Measurements from ENCODE around the gene CASTOR2. TPM values are rescaled to one million over a fixed set of nuclear protein-coding genes. Genes with fewer than 3 reads are reported as not detected.
"Not testable (repeated sequence)": the region's sequence is repeated elsewhere in the genome, so short reads cannot be mapped to it uniquely, and the experiment has no call there.

CASTOR2 gene
- total and polyA plus RNA-seq, 10 of the 15 experiments (the other 5 are each of a cell fraction or from before 2014, with no cell fraction given): 0.18 to 1.1 (median 0.44) TPM; not detected in 4

- no peak overlapping the region for H3K27ac ChIP-seq (ENCODE audit: control insufficient read depth, insufficient read depth)
- no peaks in the 10 kb centered on the region for H3K36me3 ChIP-seq (ENCODE audit: control insufficient read depth in 2 of 2, insufficient read depth in 2 of 2, low read length in 1 of 2)
- H3K9me3 ChIP-seq (replicated peaks; ENCODE audit: control insufficient read depth, insufficient read depth, low read length): no peaks in the 10 kb centered on the region
- WGBS (ENCODE audit: insufficient coverage, insufficient replicate concordance, low lambda C conversion rate, missing lambda C conversion rate): 89% methylated on average over 3 of the region's 4 CpGs
- POLR2A ChIA-PET: no interaction called here
- H4K20me1 ChIP-seq (ENCODE audit: control insufficient read depth, insufficient read depth): no peaks in the 10 kb centered on the region
- RAD21 ChIA-PET (ENCODE audit: unreplicated experiment): no interaction called here
- SMC1A ChIA-PET (ENCODE audit: uncharacterized antibody, unreplicated experiment): no interaction called here
- H3K4me1 ChIP-seq (ENCODE audit: control insufficient read depth, insufficient read depth, low read length): no peaks in the 10 kb centered on the region
- no peak overlapping the region for H3K4me2 ChIP-seq (ENCODE audit: control insufficient read depth, insufficient read depth)
- ATAC-seq (no peak), DNase-seq (ENCODE audit: low read depth, low spot score) (no peak), FAIRE-seq (no peak)
- BruUV-seq (replicated peaks): no TSS peak
- H3K79me2 ChIP-seq (ENCODE audit: control insufficient read depth, insufficient read depth, low read length): no peaks in the 10 kb centered on the region
- H2AFZ ChIP-seq (ENCODE audit: control insufficient read depth, low read depth, low read length): no peak overlapping the region
- in situ Hi-C loops (cut with MboI) (no loop called here), intact Hi-C loops (cut with micrococcal nuclease; ENCODE audit: unreplicated experiment) (no loop called here)
- no peak overlapping the region for H3K9ac ChIP-seq (ENCODE audit: control insufficient read depth, insufficient read depth, low read length)
- CTCF ChIA-PET: no interaction called here
- H3K4me3 ChIP-seq: no peak overlapping the region
- TF ChIP-seq TCF12 (IDR thresholded peaks at IDR 0.05; ENCODE audit: low read depth, low read length) (no peak), CREM (IDR thresholded peaks at IDR 0.05; ENCODE audit: low read depth) (no peak), CHD4 (IDR thresholded peaks at IDR 0.05) (no peak), ZZZ3 (IDR thresholded peaks at IDR 0.05; ENCODE audit: control insufficient read depth, insufficient read length, low read depth) (no peak), CEBPB (IDR thresholded peaks at IDR 0.05; ENCODE audit: borderline replicate concordance in 1 of 2, low read depth in 2 of 2, low read length in 2 of 2) (no peak), JUND (IDR thresholded peaks at IDR 0.05; ENCODE audit: low read depth, low read length) (no peak), PAX5 (IDR thresholded peaks at IDR 0.05; ENCODE audit: borderline replicate concordance, low read depth, low read length) (no peak)
- TF ChIP-seq, protein P1, sequence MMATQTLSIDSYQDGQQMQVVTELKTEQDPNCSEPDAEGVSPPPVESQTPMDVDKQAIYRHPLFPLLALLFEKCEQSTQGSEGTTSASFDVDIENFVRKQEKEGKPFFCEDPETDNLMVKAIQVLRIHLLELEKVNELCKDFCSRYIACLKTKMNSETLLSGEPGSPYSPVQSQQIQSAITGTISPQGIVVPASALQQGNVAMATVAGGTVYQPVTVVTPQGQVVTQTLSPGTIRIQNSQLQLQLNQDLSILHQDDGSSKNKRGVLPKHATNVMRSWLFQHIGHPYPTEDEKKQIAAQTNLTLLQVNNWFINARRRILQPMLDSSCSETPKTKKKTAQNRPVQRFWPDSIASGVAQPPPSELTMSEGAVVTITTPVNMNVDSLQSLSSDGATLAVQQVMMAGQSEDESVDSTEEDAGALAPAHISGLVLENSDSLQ (IDR thresholded peaks at IDR 0.05): no peak
- no peaks in the 10 kb centered on the region for H3K27me3 ChIP-seq (replicated peaks in 1 of 2; ENCODE audit: control insufficient read depth in 2 of 2, insufficient read depth in 2 of 2, low read length in 1 of 2)
Measured at GRCh38 chr7:74993121-74993520, 28.6 kb downstream of the CASTOR2 start.

DNA sequence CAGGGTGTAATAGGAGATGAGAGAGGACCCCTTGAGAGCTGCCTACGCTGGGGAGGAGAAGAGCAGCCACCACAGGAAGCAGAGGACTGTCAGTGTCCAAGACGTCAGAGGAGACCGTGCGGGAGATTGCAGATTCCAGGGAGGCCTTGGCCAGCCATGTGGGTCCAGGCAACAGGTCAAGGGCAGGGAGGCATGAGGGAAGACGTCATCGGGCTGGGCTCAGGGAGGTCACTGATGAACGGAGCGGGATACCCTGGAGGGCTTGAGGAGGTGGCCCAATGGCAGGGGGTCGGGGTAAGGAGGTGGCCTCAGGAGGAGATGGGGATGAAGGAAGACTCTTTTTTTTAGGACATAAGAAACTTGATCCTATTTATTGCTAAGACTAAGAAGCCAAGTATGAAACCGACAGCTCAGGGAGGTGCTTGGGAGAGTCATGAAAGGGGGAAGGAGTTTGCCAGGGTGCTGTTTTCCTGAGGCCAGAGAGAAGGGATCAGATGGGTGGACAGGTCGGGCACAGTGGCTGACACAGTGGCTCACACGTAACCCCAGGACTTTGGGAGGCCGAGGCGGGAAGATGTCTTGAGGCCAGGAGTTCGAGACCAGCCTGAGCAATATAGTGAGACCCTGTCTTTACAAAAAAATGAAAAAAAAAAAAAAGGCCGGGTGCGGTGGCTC lies 30.5 kb downstream of the CASTOR2 start:
- ChIA-PET POLR2A (interaction anchor here (0.7 kb wide), 1 partner anchor 21 kb away, joined by 3 read pairs; no protein-coding TSS in a partner anchor), CTCF (interaction anchor here (1.2 kb wide), 1 partner anchor 815 kb away, joined by 4 read pairs; no protein-coding TSS in a partner anchor)
- H3K9ac ChIP-seq (ENCODE audit: control insufficient read depth, insufficient read depth, low read length); H3K79me2 ChIP-seq (ENCODE audit: control insufficient read depth, insufficient read depth, low read length); H3K4me2 ChIP-seq (ENCODE audit: control insufficient read depth, insufficient read depth); ATAC-seq; H3K36me3 ChIP-seq (ENCODE audit: control insufficient read depth in 2 of 2, insufficient read depth in 2 of 2, low read length in 1 of 2); H2AFZ ChIP-seq (ENCODE audit: control insufficient read depth, low read depth, low read length); FAIRE-seq; H3K27ac ChIP-seq (ENCODE audit: control insufficient read depth, insufficient read depth); RAD21 ChIA-PET (ENCODE audit: unreplicated experiment); H3K9me3 ChIP-seq (replicated peaks; ENCODE audit: control insufficient read depth, insufficient read depth, low read length); SMC1A ChIA-PET (ENCODE audit: uncharacterized antibody, unreplicated experiment); BruUV-seq (replicated peaks); in situ Hi-C loops (cut with MboI); H4K20me1 ChIP-seq (ENCODE audit: control insufficient read depth, insufficient read depth); H3K4me3 ChIP-seq; H3K27me3 ChIP-seq (replicated peaks in 1 of 2; ENCODE audit: control insufficient read depth in 2 of 2, insufficient read depth in 2 of 2, low read length in 1 of 2); H3K4me1 ChIP-seq (ENCODE audit: control insufficient read depth, insufficient read depth, low read length); intact Hi-C loops (cut with micrococcal nuclease; ENCODE audit: unreplicated experiment); DNase-seq (ENCODE audit: low read depth, low spot score): not testable (repeated sequence)
- 72% methylated on average over 17 of the region's 17 CpGs for WGBS (ENCODE audit: insufficient coverage, insufficient replicate concordance, low lambda C conversion rate, missing lambda C conversion rate)

GRCh38 chr7:74996361-74996760 lies 31.9 kb downstream of the CASTOR2 start:
- H3K27me3 ChIP-seq (replicated peaks in 1 of 2; ENCODE audit: control insufficient read depth in 2 of 2, insufficient read depth in 2 of 2, low read length in 1 of 2); in situ Hi-C loops (cut with MboI); H3K36me3 ChIP-seq (ENCODE audit: control insufficient read depth in 2 of 2, insufficient read depth in 2 of 2, low read length in 1 of 2); ATAC-seq; H3K9ac ChIP-seq (ENCODE audit: control insufficient read depth, insufficient read depth, low read length); BruUV-seq (replicated peaks); FAIRE-seq; H3K4me2 ChIP-seq (ENCODE audit: control insufficient read depth, insufficient read depth); intact Hi-C loops (cut with micrococcal nuclease; ENCODE audit: unreplicated experiment); RAD21 ChIA-PET (ENCODE audit: unreplicated experiment); H2AFZ ChIP-seq (ENCODE audit: control insufficient read depth, low read depth, low read length); POLR2A ChIA-PET; H4K20me1 ChIP-seq (ENCODE audit: control insufficient read depth, insufficient read depth); H3K9me3 ChIP-seq (replicated peaks; ENCODE audit: control insufficient read depth, insufficient read depth, low read length); H3K4me1 ChIP-seq (ENCODE audit: control insufficient read depth, insufficient read depth, low read length); H3K27ac ChIP-seq (ENCODE audit: control insufficient read depth, insufficient read depth); SMC1A ChIA-PET (ENCODE audit: uncharacterized antibody, unreplicated experiment); H3K4me3 ChIP-seq; H3K79me2 ChIP-seq (ENCODE audit: control insufficient read depth, insufficient read depth, low read length); DNase-seq (ENCODE audit: low read depth, low spot score): not testable (repeated sequence)
- WGBS (ENCODE audit: insufficient coverage, insufficient replicate concordance, low lambda C conversion rate, missing lambda C conversion rate): 58% methylated on average over 5 of the region's 5 CpGs
- CTCF ChIA-PET: interaction anchor here (1.2 kb wide), 1 partner anchor 816 kb away, joined by 4 read pairs; no protein-coding TSS in a partner anchor

All from GM12878 (cell line).